ENCODE data around the gene PAX2.

PAX2 gene

DNA sequence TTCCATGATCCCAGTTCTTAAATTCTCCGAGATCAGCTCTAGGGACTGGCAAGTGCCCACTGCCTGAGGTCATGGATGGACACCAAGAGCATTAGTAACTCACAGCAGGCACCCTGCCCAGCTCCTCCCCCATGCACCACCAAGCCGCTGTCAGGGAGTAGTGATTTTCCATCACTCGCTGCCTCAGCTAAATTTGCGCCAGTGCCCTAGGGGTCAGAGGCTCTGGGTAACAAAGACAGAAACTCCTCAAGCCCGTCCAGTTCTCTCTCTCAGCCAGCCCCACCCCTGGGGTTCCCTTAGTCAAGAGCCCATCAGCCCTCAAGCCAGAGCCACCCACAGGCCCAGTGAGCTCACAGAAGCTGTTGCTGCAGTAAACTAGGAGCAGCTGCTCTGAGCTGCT is 30.0 kb downstream of the PAX2 start:
- no peak for DNase-seq (ENCODE audit: low read depth in 1 of 2, low spot score in 1 of 2)
- TF ChIP-seq POLR2AphosphoS5 (IDR thresholded peaks at IDR 0.05; ENCODE audit: low read depth) (no peak), GABPA (IDR thresholded peaks at IDR 0.05; ENCODE audit: low read depth) (no peak), SPI1 (IDR thresholded peaks at IDR 0.05; ENCODE audit: borderline replicate concordance, low read depth) (no peak)
- TF ChIP-seq, protein P1, sequence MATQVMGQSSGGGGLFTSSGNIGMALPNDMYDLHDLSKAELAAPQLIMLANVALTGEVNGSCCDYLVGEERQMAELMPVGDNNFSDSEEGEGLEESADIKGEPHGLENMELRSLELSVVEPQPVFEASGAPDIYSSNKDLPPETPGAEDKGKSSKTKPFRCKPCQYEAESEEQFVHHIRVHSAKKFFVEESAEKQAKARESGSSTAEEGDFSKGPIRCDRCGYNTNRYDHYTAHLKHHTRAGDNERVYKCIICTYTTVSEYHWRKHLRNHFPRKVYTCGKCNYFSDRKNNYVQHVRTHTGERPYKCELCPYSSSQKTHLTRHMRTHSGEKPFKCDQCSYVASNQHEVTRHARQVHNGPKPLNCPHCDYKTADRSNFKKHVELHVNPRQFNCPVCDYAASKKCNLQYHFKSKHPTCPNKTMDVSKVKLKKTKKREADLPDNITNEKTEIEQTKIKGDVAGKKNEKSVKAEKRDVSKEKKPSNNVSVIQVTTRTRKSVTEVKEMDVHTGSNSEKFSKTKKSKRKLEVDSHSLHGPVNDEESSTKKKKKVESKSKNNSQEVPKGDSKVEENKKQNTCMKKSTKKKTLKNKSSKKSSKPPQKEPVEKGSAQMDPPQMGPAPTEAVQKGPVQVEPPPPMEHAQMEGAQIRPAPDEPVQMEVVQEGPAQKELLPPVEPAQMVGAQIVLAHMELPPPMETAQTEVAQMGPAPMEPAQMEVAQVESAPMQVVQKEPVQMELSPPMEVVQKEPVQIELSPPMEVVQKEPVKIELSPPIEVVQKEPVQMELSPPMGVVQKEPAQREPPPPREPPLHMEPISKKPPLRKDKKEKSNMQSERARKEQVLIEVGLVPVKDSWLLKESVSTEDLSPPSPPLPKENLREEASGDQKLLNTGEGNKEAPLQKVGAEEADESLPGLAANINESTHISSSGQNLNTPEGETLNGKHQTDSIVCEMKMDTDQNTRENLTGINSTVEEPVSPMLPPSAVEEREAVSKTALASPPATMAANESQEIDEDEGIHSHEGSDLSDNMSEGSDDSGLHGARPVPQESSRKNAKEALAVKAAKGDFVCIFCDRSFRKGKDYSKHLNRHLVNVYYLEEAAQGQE (IDR thresholded peaks at IDR 0.05; ENCODE audit: insufficient replicate concordance, low read depth) = no peak
- TF ChIP-seq, protein P2, sequence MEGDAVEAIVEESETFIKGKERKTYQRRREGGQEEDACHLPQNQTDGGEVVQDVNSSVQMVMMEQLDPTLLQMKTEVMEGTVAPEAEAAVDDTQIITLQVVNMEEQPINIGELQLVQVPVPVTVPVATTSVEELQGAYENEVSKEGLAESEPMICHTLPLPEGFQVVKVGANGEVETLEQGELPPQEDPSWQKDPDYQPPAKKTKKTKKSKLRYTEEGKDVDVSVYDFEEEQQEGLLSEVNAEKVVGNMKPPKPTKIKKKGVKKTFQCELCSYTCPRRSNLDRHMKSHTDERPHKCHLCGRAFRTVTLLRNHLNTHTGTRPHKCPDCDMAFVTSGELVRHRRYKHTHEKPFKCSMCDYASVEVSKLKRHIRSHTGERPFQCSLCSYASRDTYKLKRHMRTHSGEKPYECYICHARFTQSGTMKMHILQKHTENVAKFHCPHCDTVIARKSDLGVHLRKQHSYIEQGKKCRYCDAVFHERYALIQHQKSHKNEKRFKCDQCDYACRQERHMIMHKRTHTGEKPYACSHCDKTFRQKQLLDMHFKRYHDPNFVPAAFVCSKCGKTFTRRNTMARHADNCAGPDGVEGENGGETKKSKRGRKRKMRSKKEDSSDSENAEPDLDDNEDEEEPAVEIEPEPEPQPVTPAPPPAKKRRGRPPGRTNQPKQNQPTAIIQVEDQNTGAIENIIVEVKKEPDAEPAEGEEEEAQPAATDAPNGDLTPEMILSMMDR (IDR thresholded peaks at IDR 0.05; ENCODE audit: insufficient read depth, low read length) = no peak
- no peak overlapping the region for H3K27ac ChIP-seq (replicated peaks)
- H3K27me3 ChIP-seq (ENCODE audit: insufficient read depth, poor library complexity, severe bottlenecking) = peaks cover 7% of the 10 kb centered on the region
- H3K4me3 ChIP-seq (replicated peaks; ENCODE audit: insufficient read depth, low read length) = no peak overlapping the region

DNA sequence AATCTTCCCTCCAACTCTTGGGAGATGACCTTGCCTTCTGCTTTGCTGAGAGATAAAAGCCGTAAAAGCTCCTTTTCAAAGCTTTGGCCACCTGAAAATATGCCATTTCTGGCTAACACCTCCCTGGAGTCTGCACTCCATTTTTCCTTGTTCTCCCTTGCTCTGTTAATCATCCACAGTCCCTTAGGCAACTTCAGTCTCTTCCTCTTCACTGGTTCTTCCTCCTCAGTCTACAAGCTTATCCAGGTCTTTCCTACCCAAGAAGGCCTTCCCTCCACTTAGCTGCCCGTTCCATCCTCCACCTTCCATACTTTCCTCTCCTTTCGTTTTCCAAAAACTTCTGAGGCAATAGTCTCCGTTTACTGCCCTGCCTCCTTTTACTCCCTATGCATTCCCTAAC is 30.5 kb downstream of the PAX2 start:
- Histone ChIP-seq H3K27me3 (ENCODE audit: insufficient read depth, poor library complexity, severe bottlenecking) (peaks cover 7% of the 10 kb centered on the region), H3K27ac (replicated peaks) (no peak overlapping the region), H3K4me3 (replicated peaks; ENCODE audit: insufficient read depth, low read length) (no peak overlapping the region)
- DNase-seq (ENCODE audit: low read depth in 1 of 2, low spot score in 1 of 2) = no peak
- TF ChIP-seq, protein P1 (IDR thresholded peaks at IDR 0.05; ENCODE audit: insufficient replicate concordance, low read depth) = no peak
- TF ChIP-seq, protein P2 (IDR thresholded peaks at IDR 0.05; ENCODE audit: insufficient read depth, low read length) = no peak
- TF ChIP-seq GABPA (IDR thresholded peaks at IDR 0.05; ENCODE audit: low read depth) (no peak), POLR2AphosphoS5 (IDR thresholded peaks at IDR 0.05; ENCODE audit: low read depth) (no peak), SPI1 (IDR thresholded peaks at IDR 0.05; ENCODE audit: borderline replicate concordance, low read depth) (no peak)

DNA sequence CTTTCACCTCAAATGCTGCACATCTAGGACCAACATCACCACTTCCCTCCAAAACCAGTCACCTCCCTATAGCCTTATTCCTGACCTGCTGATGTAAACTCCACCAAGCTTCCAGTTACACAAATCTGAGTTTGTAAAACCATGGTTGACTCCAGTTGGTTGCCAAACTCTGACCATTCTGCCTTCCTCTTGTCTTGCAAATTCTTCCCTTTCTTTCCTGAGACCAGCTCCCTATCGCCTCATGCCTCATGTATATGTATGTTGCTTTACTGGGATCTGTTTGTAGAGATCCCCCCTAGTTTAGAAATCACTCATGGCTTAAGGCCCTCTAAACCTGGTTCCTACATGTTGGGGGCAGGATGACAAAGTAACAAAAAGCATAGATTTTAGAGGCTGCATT is 31.3 kb downstream of the PAX2 start:
- TF ChIP-seq, protein P2 (IDR thresholded peaks at IDR 0.05; ENCODE audit: insufficient read depth, low read length) = no peak
- no peak for TF ChIP-seq POLR2AphosphoS5 (IDR thresholded peaks at IDR 0.05; ENCODE audit: low read depth)
- TF ChIP-seq GABPA (IDR thresholded peaks at IDR 0.05; ENCODE audit: low read depth) = no peak
- TF ChIP-seq, protein P1 (IDR thresholded peaks at IDR 0.05; ENCODE audit: insufficient replicate concordance, low read depth) = no peak
- TF ChIP-seq SPI1 (IDR thresholded peaks at IDR 0.05; ENCODE audit: borderline replicate concordance, low read depth) = no peak
- H3K27me3 ChIP-seq (ENCODE audit: insufficient read depth, poor library complexity, severe bottlenecking) = peaks cover 7% of the 10 kb centered on the region

More for the DNA sequence above, 31.3 kb downstream of the PAX2 start:
- no peak overlapping the region for H3K27ac ChIP-seq (replicated peaks)
- DNase-seq (ENCODE audit: low read depth in 1 of 2, low spot score in 1 of 2) = no peak
- no peak overlapping the region for H3K4me3 ChIP-seq (replicated peaks; ENCODE audit: insufficient read depth, low read length)
